OCI-LY3 (cell line): Measurements from ENCODE around the gene ERGIC1.

Experiments
- H2AFZ ChIP-seq: fragments of 200-600, 300-600 bp; shearing (Covaris generic); 2 replicates; pipeline ENCODE4 v1.6.0; 2014; ENCODE audit warnings: antibody characterized with exemption, low read depth, low read length
- H3K27ac ChIP-seq: fragments of 200-600, 300-600 bp; sonication (generic); 2 replicates; pipeline ENCODE4 v1.5.1; 2014; ENCODE audit warnings: mild to moderate bottlenecking, low read length, moderate library complexity, mixed read lengths
- H3K27me3 ChIP-seq: fragments of 200-600, 300-600 bp; sonication (generic); 2 replicates; pipeline ENCODE4 v1.6.1; 2014; ENCODE audit warnings: low read depth, low read length, mixed read lengths
- H3K36me3 ChIP-seq: fragments of 200-600, 300-600 bp; sonication (generic); replicated peaks from 2 replicates; pipeline ENCODE3; 2014; ENCODE audit warnings: low read depth, low read length, mixed read lengths
- H3K4me1 ChIP-seq: fragments of 300-600, 200-600 bp; sonication (generic); 2 replicates; pipeline ENCODE4 v1.6.1; 2014; ENCODE audit warnings: low read length, mixed read lengths
- H3K4me2 ChIP-seq: fragments of 200-600, 300-600 bp; sonication (generic); 2 replicates; pipeline ENCODE4 v1.6.1; 2014; ENCODE audit warnings: low read length, mixed read lengths
- H3K4me3 ChIP-seq: fragments of 300-600, 200-600 bp; sonication (generic); 2 replicates; pipeline ENCODE4 v1.5.1; 2014; ENCODE audit warnings: antibody characterized with exemption, mild to moderate bottlenecking, low read length, moderate library complexity
- H3K79me2 ChIP-seq: fragments of 300-600, 200-600 bp; shearing (Covaris generic); 2 replicates; pipeline ENCODE4 v1.6.1; 2014; ENCODE audit warnings: mild to moderate bottlenecking, low read length, mixed read lengths
- H3K9ac ChIP-seq: fragments of 300-600, 200-600 bp; shearing (Covaris generic); 2 replicates; pipeline ENCODE4 v1.6.0; 2014; ENCODE audit warnings: mild to moderate bottlenecking, low read length, moderate library complexity
- H3K9me3 ChIP-seq: fragments of 200-600, 300-600 bp; shearing (Covaris generic); 2 replicates; pipeline ENCODE4 v1.6.1; 2014; ENCODE audit warnings: low read length, mixed read lengths; ENCODE audit not compliant: insufficient read depth
- H4K20me1 ChIP-seq: fragments of 200-600, 300-600 bp; sonication (generic); 2 replicates; pipeline ENCODE4 v1.6.1; 2016; ENCODE audit warnings: low read length, mixed read lengths; ENCODE audit not compliant: insufficient read depth
- CTCF ChIP-seq: fragments of 200-600, 300-600 bp; sonication (generic); IDR thresholded peaks from 2 replicates; pipeline ENCODE4 v1.5.1; 2014; ENCODE audit warnings: antibody characterized with exemption, low read length, low read depth
- EZH2phosphoT487 ChIP-seq: fragments of 200-600 bp; shearing (Covaris generic); IDR thresholded peaks from 2 replicates; pipeline ENCODE4 v1.6.1; 2018; ENCODE audit warnings: antibody characterized with exemption, mixed run types, low read depth

Gene ERGIC1

GRCh38 chr5:172957458-172957857, 123.4 kb downstream of the ERGIC1 start:
- no peaks in the 10 kb centered on the region for H3K9me3 ChIP-seq
- no peaks in the 10 kb centered on the region for H3K27me3 ChIP-seq
- H3K9ac ChIP-seq, result no peak overlapping the region
- peaks cover 14% of the 10 kb centered on the region for H3K79me2 ChIP-seq
- no peaks in the 10 kb centered on the region for H3K36me3 ChIP-seq
- H4K20me1 ChIP-seq, result no peaks in the 10 kb centered on the region
- TF ChIP-seq EZH2phosphoT487 (no peak), CTCF (no peak)
- H3K4me1 ChIP-seq, result peaks cover 12% of the 10 kb centered on the region
- H3K4me3 ChIP-seq, result no peak overlapping the region
- no peak overlapping the region for H2AFZ ChIP-seq
- no peak overlapping the region for H3K4me2 ChIP-seq
- H3K27ac ChIP-seq, result no peak overlapping the region

GRCh38 chr5:172958331-172959046, 124.4 kb downstream of the ERGIC1 start:
- H3K36me3 ChIP-seq, result no peaks in the 10 kb centered on the region
- H3K9ac ChIP-seq, result peak overlapping the region; percentile 76; the same call in 1 of the 2 replicates
- no peak overlapping the region for H3K27ac ChIP-seq
- peak overlapping the region; percentile 90 for H2AFZ ChIP-seq
- peaks cover 12% of the 10 kb centered on the region for H3K4me1 ChIP-seq
- H3K27me3 ChIP-seq, result no peaks in the 10 kb centered on the region
- H3K9me3 ChIP-seq, result no peaks in the 10 kb centered on the region
- H3K4me3 ChIP-seq, result peak overlapping the region; percentile 95
- H4K20me1 ChIP-seq, result no peaks in the 10 kb centered on the region
- TF ChIP-seq EZH2phosphoT487 (no peak), CTCF (no peak)
- peak overlapping the region; percentile 80 for H3K4me2 ChIP-seq
- peaks cover 14% of the 10 kb centered on the region for H3K79me2 ChIP-seq

- peak overlapping the region; percentile 76 for H3K9ac ChIP-seq
- H3K79me2 ChIP-seq, result peaks cover 14% of the 10 kb centered on the region
- no peak overlapping the region for H3K27ac ChIP-seq
- H3K27me3 ChIP-seq, result no peaks in the 10 kb centered on the region
- H2AFZ ChIP-seq, result no peak overlapping the region
- no peaks in the 10 kb centered on the region for H3K36me3 ChIP-seq
- no peaks in the 10 kb centered on the region for H4K20me1 ChIP-seq
- H3K4me1 ChIP-seq, result peaks cover 12% of the 10 kb centered on the region
- peak overlapping the region; percentile 85 for H3K4me2 ChIP-seq
- TF ChIP-seq EZH2phosphoT487, result no peak
- no peak for TF ChIP-seq CTCF
- H3K9me3 ChIP-seq, result no peaks in the 10 kb centered on the region
- peak overlapping the region; percentile 95 for H3K4me3 ChIP-seq
Observed at GRCh38 chr5:172959824-172960799, 126.1 kb downstream of the ERGIC1 start.

GRCh38 chr5:172969921-172970320, 135.9 kb downstream of the ERGIC1 start:
- H3K4me3 ChIP-seq, result no peak overlapping the region
- H3K9me3 ChIP-seq, result no peaks in the 10 kb centered on the region
- TF ChIP-seq EZH2phosphoT487 (no peak), CTCF (no peak)
- no peak overlapping the region for H3K9ac ChIP-seq
- no peaks in the 10 kb centered on the region for H4K20me1 ChIP-seq
- no peak overlapping the region for H3K4me2 ChIP-seq
- H3K27ac ChIP-seq, result no peak overlapping the region
- peaks cover 3% of the 10 kb centered on the region for H3K36me3 ChIP-seq
- no peaks in the 10 kb centered on the region for H3K79me2 ChIP-seq
- H3K27me3 ChIP-seq, result no peaks in the 10 kb centered on the region
- no peak overlapping the region for H2AFZ ChIP-seq
- H3K4me1 ChIP-seq, result no peaks in the 10 kb centered on the region
